T-helper 2 cell treated with Interferon-gamma antibody and Interleukin-4, amounts not matched to agents 100 ng/mL and 5 ng/mL, for 36 hours (primary cell): ENCODE results near the gene GATAD1. TPM values are rescaled to one million over a fixed set of nuclear protein-coding genes. Genes with fewer than 3 reads are reported as not detected.
"Not testable (repeated sequence)": the region's sequence is repeated elsewhere in the genome, so short reads cannot be mapped to it uniquely, and the experiment has no call there.

Experiments
- intact Hi-C: fragments of 100-400 bp; cut with micrococcal nuclease; formaldehyde crosslinking; loops from one replicate; pipeline ENCODE4 v1.15.1; 2023
- total RNA-seq: library from RNA; stranded (reverse); gene quantifications from 2 replicates; pipeline ENCODE4 v1.2.3, GENCODE V29; 2022

The GATAD1 gene
- total RNA-seq, result 14.5 and 14.8 TPM in 2 replicates

GRCh38 chr7:92447345-92448204, at the start of gene GATAD1:
TSS of gene GATAD1 (plus strand) at chr7:92447482. CDS start at chr7:92447730, 248 bp downstream.
- intact Hi-C loops, result loop anchor here (1.0 to 10.0 kb wide), 12 partner anchors 23 to 1363 kb away; partner anchors contain the start of genes AKAP9, ANKIB1, CYP51A1 and FAM133B

DNA sequence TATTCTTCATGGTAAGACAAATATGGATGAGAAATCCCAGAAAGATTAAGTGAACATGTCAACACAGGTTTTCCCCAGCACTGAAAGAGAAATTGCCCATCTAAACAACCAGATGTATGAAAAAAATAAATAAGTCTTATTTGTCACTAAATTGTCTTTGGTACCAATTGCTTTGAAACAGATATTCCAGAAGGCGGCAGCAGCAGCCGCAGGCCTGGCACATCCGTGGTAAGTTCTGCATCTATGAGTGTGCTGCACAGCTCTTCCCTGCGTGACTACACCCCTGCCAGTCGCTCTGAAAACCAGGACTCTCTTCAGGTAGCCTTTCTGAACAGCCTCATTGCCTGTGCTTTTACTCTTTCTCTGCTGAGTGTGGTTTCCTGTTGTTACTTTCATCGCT, 49.7 kb upstream of the GATAD1 start:
- intact Hi-C loops, result no loop called here

GRCh38 chr7:92400013-92400412, 47.3 kb upstream of the GATAD1 start:
- intact Hi-C loops, result loop anchor here (5.0 kb wide), 1 partner anchor 153 kb away; the partner anchor contains the start of genes ANKIB1 and KRIT1

- intact Hi-C loops, result loop anchor here (5.0 kb wide), 1 partner anchor 156 kb away; the partner anchor contains the start of genes ANKIB1 and KRIT1
These were observed 44.1 kb upstream of the GATAD1 start for GRCh38 chr7:92402920-92403759.

DNA sequence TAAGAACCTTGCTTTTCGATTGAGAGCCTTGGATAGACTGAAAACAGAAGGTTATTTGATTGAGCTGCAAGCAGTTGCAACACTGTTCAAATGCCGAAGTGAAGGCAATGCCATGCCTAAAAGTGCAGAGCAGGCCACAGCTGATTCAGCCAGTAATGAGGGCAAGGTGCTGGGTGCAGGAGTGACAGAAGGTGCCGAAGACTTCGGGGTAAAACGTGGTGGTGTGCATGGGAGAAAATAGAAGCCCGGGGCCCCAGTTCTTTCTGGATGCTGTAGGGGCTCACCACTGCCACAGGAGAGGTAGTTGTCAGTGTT, 43.6 kb upstream of the GATAD1 start:
- intact Hi-C loops, result loop anchor here (5.0 kb wide), 1 partner anchor 156 kb away; the partner anchor contains the start of genes ANKIB1 and KRIT1

GRCh38 chr7:92404170-92404614, 43.1 kb upstream of the GATAD1 start:
- intact Hi-C loops, result loop anchor here (5.0 kb wide), 1 partner anchor 157 kb away; the partner anchor contains the start of genes ANKIB1 and KRIT1

DNA sequence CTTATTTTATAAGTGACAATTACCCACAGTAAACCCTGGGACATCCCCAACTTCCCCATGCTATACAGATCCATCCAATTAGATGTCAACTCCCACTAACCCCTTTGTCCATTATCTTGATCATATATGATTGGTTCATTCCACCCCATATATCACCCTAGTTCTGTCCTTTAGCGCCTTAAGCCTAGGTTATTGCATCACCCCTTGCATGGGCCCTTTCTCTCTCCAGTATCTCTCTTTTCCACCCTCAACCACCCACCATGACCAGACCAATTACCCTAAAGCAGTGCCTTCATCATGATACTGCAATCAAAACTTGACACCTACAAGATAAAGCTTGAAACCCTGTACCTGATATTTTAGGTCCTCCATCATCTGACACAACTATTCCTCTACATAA, 37.9 kb upstream of the GATAD1 start:
- intact Hi-C loops, result no loop called here

DNA sequence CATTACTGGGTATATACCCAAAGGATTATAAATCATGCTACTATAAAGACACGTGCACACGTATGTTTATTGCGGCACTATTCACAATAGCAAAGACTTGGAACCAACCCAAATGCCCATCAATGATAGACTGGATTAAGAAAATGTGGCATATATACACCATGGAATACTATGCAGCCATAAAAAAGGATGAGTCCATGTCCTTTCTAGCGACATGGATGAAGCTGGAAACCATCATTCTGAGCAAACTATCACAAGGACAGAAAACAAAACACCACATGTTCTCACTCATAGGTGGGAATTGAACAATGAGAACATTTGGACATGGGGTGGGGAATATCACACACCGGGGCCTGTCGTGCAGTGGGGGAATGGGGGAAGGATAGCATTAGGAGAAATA, 37.1 kb upstream of the GATAD1 start:
- intact Hi-C loops, result not testable (repeated sequence)

DNA sequence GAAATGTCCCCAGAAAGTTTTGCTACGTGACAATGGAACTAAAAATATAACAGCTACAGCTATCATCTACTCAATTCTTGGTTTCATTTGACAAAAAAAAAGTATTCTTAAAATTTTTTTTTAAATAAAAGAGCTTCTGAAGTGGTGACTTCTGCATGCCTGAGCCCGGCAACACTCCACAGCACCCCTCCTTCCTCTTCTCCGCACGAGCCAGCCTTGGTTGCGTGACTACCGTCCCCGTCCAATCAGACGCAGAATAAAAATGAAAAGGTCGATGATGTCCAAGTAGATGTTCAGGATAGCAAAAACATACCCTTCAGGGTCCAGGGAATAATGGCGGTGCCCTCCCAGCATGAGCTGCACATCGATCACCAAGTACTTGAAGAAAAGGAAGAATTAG, 34.5 kb upstream of the GATAD1 start:
- intact Hi-C loops, result no loop called here

DNA sequence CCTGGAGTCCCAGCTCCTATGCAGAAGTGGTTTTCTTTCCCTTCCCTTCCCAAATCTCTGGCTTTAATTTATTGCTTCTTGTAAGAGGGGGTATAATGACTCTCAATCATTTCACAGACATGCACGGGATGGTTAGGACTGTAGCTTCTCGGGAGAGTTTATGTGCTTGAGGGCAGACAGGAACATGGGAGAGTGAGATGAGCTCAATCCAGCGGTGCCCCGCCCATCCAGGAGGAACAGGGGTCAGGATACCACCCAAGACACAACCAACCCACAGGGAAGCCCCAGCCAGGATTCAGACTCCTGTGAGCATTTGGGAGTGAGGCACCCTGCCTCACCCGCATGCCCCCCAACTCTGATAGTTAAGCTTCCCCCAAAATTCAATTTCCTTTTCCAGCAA, 33.7 kb upstream of the GATAD1 start:
- intact Hi-C loops, result no loop called here

DNA sequence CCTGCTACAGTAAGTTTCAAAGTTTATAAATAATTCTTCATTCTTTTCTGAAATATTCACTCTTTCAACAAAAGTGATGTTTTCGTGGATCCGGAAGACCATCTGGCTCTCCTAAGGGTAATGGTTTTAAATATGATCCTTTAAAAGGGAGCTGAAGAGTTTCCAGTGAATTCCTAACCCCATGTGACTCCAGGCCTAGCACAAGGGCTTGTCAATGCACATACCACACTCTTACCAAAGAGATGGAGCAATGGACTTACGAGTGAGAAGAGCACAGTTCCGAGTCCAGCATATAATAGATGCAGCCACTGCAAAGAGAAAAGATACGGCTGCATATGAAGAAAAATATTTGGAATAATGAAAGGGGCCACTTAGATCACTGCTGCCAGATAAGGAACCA, 32.1 kb upstream of the GATAD1 start:
- intact Hi-C loops, result no loop called here

DNA sequence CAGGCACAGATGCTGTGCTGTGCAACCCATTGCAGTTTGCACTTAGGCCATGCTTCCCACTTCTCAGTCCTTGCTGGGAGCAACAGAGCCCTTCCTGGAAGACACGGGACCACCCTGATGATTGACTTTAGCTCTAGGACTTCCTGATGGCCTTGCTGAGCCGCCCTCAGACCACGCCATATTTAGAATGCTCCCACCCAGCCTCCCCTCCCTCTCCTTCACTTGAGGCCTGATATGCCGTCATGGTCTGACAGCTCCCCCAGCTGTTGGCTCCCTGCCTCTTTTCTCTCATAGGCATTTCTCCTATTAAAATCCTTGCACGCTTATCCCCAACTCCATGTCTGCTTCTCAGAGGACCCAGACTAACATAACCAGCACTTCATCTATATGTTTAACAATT, 29.4 kb upstream of the GATAD1 start:
- intact Hi-C loops, result no loop called here

GRCh38 chr7:92421676-92422435, 25.4 kb upstream of the GATAD1 start:
- intact Hi-C loops, result loop anchor here (5.0 to 10.0 kb wide), 2 partner anchors 413 to 635 kb away; partner anchors contain the start of gene CDK6

GRCh38 chr7:92422926-92423325, 24.4 kb upstream of the GATAD1 start:
- intact Hi-C loops, result loop anchor here (5.0 to 10.0 kb wide), 2 partner anchors 412 to 634 kb away; partner anchors contain the start of gene CDK6

DNA sequence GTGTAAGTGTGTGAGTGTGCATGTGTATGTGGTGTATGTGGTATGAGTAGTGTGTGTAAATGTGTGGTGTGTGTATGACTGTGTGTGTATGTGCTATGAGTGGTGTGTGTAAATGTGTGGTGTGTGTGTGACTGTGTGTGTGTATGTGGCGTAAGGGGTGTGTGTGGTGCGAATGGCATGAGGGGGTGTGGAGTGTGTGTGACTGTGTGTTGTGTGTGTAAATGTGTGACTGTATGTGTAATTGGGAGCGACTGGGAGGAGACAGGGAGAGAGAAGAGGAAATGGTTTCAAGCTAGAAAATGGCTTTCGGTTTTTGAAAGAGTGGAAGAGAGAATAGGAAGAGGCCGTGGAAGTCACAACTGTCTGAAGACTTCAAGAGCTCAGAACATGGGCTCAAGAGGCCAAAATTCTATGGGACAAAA, 23.6 kb upstream of the GATAD1 start:
- intact Hi-C loops, result loop anchor here (1.0 to 10.0 kb wide), 4 partner anchors 24 to 634 kb away; partner anchors contain the start of genes CDK6, GATAD1 and LRRD1

DNA sequence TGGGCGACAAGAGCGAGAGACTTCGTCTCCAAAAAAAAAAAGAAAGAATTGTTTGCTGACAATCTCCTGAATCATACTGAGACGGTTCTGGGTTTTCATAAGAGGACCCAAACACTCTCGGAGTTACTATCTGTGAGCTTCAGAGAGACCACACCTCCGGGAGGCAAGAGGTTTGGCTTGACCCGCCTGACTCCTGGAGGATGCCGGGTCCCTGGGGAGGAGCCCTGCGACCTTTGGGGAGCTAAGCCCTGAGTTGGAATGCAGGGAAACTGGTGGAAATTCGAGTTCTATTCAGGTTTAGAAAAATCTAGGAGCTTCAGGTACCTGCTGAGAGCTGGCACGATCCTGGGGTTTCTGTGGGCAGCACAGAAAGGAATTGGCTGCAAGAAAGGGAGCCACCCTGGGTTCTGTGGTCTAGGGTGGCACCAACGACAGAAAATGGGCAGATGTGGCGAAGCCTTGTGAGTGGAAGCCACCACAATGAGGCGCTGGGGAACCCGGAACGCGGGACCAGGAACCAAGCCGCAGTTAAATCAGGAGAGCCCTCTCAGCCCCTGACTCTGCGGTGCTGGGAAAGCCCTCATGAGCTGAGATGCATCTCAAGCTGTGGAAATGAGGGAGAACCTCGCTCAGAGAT, 21.9 kb upstream of the GATAD1 start:
- intact Hi-C loops, result loop anchor here (10.0 kb wide), 1 partner anchor 409 kb away; the partner anchor contains the start of gene CDK6

GRCh38 chr7:92427193-92427592, 20.1 kb upstream of the GATAD1 start:
- intact Hi-C loops, result loop anchor here (10.0 kb wide), 1 partner anchor 408 kb away; the partner anchor contains the start of gene CDK6

DNA sequence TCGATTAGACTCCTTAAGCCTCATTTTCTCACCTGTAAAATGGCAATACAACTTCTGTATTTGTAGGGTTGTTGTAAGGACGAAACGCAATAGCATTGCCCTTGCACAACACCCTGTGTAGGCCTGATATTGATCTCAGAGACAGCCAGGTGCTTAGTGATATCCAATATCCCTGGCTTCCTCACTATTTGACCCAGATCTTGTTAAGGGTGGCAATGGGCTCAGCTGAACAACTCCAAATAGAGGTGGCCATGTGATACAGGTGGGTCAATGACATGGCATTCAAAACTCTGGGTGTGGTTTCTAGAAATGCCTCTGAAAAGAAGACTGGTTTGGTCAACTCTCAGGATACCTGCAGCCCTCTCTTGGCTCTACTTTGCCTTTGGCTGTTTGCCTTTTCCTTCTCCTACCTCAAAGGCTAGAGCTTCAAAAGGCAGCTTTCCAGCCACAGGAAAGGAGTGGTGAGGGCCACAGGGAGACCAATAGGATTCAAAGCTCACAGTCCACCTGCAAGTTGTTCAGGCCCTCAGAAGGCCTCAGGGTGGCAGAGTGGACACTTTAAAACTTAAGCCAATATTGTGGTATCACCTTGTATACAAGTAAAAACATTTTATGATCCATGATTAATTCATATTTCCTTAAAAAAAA, 14.9 kb upstream of the GATAD1 start:
- intact Hi-C loops, result no loop called here

DNA sequence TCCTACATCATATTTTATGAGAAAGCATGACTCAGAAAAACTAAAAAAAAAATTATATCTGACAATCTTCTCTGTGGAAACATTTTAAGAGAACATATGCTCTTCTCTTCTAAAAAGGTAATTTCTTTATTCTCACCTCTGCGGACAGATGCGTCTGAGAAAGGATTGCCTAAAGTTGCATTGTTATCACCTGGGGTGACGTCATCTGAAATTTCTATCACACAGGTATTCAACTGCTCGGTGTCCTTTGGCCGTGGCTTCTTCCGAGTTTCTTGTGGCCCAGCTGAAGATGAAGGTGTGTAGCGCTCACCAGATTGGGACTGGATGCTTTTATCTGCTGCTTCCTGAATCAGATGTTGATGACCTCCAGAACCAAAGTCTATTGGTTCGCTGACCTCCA, 14.3 kb upstream of the GATAD1 start:
- intact Hi-C loops, result no loop called here

- intact Hi-C loops, result no loop called here
These were observed 11.7 kb upstream of the GATAD1 start for GRCh38 chr7:92435542-92435941.
